HG02973 (cell line): ENCODE measurements around the gene CFAP20.
"Not testable (repeated sequence)": the region's sequence is repeated elsewhere in the genome, so short reads cannot be mapped to it uniquely, and the experiment has no call there.

ENCODE experiments used
- ATAC-seq: cut with Tn5 transposase; IDR thresholded peaks from one replicate; pipeline ENCODE4 v1.9.1; 2021; ENCODE audit warnings: moderate library complexity; ENCODE audit not compliant: unreplicated experiment

Gene CFAP20

DNA sequence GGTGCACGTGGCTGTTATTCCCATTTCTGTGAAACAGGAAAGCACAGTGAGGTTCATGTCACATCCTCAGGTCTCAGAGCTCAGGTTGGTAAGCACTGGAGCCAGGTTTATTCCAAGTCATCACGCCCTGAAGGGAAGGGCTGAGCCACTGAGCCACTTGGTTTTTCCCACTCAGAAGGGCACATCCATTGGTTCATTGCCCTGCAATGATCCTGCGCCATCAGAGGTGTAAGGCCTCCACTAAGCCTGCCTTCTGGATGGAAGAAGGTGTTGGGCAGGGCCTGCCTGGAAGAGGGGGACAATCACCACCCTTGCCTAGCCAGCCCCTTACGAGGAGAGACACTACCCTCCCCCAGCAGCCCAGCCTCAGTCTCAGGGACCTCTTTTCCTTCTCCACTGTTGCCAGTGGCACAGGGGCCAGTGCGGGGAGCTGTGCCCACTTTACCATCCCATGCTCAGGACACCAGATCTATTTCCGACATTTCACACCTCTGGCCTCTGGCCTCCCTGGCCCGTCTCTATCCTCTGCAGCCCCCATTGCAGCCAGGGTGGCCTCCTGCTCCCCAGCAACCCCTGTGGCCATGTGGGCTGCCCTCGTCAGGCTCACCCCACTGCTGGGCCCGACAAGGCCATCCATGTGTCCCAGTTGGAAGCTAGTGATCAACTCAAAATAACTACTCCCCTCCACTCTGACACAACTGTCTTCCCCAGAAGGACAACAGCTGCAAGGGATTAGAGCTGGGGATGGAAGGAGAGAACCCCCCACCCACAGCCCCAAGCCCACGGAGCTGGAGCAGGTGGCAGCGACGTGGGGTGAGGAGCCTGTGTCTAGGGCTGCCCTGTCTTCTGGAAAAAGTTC lies 29.9 kb downstream of the CFAP20 start:
- ATAC-seq, result no peak

DNA sequence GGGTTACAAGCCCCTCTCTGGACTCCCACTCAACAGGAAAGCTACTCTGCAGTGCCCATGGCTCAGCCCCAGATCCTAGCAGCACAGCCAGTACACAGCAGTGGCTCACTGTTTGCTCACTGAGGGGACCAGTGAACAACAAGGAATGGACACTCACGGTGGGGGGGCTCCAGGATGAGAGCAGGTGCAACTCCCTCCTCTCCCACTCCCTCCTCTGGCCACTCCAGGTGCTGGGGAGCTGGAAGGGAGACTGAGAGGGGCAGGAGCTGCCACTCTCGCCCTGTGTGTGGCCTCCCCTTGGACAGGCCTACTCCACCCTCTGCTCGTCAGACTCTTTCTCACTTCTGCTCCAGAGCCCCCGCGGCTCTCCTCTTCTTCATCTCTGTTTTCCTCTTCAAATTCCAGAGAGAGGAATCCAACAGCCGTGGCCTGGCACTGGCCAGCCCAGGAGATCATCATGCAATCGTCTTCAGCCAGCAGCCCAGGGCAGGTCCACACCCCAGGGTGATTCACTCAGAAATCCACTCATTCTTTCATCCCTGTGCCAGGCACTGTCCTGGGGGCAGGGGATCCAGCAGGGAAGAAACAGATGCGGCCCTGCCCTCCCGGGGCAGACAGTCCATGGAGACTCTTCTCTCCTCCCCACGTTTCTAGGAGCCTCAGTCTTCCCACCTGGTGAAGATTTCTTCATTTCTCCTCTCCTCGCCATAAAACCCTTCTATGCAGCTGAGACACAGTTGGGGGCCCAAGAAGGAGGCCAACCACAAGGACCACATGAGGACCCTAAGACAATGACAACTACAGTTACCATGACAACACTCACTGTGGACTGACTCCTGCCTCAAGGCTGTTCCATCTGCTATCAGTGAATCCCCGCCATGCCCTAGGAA lies 30.7 kb downstream of the CFAP20 start:
- ATAC-seq, result no peak

DNA sequence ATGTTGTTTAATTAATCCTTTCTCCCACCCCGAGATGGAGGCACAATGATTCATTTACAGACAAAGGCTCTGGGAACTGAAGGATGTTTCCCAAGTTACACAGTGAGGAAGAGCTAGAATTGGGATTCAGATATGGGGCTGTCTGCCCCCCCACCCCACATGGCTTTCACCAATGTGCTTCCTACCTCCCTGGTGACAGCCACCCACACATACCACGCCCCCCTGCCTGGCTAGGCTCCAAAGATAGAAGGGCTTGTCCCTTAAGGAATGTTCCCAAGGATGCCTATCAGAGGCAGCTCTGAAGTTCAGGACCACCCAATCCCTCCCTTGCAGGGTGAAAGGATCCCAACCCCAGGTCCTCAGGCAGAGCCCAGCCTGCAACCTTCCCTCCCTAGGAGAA lies 32.9 kb downstream of the CFAP20 start:
- no peak for ATAC-seq

DNA sequence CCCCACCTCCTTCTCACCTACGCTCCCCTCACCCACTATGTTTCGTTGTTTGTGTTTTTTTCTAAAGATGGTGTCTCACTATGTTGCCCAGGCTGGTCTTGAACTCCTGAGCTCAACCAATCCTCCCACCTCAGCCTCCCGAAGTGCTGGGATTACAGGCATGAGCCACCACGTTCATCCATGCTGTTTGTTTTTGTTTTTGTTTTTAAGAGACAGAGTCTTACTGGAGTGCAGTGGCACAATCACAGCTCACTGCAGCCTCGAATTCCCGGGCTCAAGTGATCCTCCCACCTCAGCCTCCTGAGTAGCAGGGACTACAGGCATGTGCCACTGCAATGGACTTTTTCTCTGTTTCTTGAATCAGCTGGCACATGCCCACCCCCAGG lies 33.6 kb downstream of the CFAP20 start:
- ATAC-seq, result not testable (repeated sequence)

DNA sequence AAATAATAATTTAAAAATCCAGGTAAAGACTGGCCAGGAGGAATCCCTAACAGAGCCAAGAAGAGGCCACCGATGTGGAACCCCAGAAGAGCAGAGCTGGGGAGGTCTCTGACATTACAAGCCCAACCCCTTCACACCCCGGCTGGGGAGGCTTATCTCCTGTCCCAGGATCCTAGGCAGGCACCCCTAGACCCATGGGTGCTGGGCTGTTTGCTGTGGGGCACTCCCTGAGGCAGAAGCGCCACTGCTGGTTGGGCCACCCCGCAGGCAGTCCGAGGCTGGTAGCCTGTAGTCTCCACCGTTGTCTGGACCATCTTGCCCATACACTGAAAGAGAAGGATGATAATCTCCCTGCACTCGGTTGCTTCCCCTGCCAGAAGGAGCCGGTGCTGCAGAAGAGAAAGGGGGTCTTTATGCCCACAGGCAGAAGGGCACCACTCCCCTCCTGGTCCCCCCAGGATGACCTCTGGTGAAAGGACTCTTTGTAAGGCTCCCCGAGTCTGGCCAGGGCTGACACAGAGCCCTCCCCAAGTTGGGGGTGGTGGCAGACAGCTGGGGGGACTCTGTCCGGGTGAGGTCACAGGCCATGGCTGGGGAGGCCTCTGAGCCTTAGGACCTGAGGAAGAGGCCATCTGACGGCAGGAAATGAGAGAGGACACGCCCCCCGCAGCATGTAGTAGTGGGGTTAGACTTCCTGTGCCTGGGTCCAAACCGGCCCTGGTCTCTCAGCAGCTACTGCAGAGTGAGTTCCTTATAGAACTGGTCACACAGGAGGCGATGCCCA lies 34.2 kb downstream of the CFAP20 start:
- ATAC-seq, result no peak

DNA sequence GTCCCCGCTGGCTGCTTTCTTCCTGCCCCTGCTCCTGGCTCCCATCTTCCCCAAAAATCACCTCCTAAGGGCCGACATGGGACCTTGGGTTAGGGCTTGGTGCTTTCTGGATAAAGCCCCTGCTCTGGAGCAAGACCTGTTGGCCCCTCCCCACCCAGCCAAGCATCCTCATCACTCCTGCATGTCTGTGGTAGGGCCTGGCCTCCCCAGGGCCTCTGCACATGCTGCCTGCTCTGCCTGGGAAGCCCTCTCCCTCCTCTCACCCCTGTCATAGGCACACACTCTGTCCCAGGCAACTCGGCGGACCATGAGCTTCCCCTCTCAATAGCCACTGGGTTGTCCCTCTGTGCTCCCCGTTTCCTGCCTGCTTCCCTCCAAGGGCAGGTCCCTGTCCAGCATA lies 35.2 kb downstream of the CFAP20 start:
- ATAC-seq, result no peak

DNA sequence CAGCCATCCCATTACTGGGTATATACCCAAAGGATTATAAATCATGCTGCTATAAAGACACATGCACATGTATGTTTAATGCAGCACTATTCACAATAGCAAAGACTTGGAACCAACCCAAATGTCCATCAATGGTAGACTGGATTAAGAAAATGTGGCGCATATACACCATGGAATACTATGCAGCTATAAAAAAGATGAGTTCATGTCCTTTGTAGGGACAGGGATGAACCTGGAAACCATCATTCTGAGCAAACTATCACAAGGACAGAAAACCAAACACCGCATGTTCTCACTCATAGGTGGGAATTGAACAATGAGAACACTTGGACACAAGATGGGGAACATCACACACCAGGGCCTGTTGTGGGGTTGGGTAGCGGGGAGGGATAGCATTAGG lies 38.8 kb downstream of the CFAP20 start:
- ATAC-seq, result not testable (repeated sequence)

DNA sequence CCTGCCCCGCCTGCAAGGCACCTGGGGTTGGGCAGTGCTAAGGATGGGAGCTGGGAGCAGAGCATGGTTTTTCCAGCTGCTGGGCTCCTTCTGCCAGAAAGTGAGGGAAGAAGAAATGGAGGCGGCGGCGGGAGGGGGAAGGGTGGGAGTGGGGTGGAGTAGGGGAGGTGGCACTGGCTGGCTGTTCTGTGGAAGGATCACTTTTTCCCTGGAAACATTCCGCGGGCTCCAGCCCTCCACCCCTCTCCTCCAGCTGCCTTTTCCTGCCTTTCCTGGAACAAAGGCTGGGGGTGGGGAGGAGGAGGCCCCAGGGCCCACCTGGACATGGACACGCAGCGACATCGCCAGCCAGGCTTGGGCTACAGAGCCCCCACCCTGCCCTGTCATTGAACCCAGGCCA lies 41.1 kb downstream of the CFAP20 start:
- ATAC-seq, result no peak

DNA sequence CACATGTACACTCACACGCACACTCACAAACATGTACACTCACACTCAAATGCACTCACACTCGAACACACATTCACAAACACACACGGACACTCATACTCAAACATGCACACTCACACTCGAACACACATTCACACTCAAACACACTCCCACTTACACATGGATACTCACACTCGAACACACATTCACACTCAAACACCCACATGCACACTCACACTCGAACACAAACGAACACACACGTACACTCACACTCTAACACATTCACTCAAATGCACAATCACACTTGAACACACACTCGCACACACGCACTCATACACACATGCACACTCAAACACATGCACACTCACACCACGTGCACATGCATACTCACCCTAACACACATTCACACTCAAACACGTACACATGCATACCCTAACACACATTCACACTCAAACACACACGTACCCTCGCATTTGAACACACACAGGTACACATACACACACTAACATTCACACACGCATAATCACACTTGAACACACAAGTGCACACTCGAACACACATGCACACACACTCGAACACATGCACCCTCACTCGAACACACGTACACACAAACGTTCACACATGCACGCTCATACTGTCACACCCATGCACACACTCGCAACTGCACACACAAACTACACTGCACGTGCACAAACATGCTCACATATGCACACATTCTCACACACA lies 41.8 kb downstream of the CFAP20 start:
- no peak for ATAC-seq

DNA sequence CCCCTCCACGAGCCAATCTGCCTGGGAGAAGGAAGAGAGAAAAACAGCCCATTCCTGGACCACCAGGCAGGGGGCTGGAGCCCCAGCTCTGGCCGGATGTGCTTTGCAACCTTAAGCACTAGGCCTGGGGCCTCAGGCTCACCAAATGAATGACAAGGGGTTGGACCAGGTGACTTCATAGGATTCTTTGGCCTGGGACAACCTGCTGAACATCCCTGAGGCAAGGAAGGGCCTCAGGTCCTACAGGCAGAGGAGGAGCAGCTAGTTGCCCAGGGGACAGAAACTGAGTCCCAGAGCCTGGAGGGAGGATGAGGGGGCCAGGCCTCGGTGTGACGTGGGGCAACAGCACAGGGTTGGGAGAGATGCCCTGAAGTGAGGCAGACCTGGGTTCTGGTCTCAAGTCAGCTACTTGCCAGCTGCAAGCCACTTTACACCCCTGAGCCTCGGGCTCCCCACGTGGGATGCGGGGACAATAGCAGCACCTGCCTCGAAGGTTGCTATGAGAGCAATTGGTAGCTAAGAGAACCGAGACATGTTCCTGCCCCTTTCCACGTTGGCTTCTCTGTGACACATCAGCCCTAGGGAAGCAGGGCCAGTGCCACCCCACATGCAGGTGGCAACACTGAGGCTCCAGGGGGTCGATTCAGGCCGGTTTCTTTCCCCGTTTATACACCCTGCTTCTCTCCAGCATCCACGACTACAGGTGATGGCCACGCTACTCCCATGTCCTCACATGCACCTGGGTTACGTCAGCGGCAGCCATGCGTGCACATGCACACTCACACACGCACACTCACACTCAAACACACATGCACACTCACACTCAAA lies 42.6 kb downstream of the CFAP20 start:
- no peak for ATAC-seq

DNA sequence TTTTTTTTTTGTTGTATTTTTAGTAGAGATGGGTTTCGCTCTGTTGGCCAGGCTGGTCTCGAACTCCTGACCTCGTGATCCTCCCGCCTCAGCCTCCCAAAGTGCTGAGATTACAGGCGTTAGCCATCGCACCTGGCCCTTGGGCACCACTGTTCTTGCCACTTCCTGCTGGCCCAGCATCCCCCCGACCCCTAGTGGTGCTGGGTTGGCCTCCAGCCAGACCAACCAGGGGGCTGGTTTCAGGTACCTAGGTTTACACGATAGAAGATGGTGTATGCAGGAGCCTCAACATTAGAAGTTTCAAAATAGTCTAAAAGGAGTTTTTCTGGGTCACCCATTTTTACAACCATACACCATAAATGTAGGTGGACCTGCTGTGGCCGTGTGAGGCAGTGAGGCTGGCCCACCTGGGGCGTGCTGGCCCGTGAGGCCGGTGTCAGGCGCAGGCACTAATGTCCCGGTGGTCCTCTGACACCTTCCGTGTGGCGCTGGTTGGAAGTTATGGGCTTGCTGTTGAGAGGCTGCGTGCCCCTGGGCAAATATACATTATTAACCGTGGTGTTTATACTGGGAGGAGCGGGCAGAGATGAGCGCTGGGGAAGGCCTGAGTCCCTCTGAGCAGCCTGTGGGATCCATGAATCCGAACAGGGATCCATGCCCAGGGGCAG lies 43.5 kb downstream of the CFAP20 start:
- no peak for ATAC-seq

DNA sequence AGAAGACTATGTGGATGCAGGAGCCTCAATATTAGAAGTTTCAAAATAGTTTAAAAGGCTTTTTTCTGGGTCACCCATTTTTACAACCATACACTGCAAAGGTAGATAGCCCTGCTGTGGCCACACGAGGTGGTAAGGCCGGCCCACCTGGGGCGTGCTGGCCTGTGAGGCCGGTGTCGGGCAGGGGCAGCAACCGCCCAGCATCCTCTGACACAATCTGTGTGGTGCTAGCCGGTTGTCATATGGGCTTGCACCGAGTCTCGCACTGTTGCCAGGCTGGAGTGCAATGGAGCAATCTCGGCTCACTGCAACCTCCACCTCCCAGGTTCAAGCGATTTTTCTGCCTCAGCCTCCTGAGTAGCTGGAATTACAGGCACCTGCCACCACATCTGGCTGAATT lies 44.0 kb downstream of the CFAP20 start:
- ATAC-seq, result no peak

DNA sequence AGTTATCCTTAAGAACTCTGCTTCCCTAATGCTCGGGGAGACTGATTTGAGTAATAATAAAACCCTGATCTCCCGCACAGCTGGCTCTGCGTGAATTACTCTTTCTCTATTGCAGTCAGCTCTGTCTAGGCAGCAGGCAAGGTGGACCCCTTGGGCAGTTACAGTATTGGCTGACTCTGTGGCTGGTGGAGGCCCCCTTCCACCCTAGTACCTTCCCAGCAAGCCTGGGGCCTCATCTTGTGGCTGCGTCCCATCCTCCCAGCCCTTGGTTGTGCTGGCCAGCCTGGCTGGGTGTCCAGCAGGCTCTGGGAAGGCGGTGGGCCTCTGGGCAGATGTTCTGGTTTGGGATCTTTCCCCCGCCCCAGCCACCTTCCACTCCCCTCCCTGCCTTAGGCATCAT lies 44.5 kb downstream of the CFAP20 start:
- no peak for ATAC-seq

DNA sequence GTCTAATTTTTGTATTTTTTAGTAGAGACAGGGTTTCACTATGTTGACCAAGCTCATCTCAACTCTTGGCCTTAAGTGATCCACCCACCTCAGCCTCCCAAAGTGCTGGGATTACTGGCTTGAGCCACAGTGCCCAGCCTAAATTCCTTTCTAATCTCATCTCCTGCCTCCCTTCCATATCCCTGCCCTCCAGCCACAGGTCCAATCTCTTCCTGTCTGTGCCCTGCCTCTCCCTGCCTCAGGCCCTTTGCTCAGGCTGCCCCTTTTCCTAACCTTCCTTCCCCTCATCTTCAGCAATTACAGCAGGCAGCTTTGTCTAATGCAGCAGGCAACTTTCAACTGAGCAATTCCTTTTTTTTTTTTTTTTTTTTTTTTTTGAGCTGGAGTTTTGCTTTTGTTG lies 46.8 kb downstream of the CFAP20 start:
- ATAC-seq, result no peak

DNA sequence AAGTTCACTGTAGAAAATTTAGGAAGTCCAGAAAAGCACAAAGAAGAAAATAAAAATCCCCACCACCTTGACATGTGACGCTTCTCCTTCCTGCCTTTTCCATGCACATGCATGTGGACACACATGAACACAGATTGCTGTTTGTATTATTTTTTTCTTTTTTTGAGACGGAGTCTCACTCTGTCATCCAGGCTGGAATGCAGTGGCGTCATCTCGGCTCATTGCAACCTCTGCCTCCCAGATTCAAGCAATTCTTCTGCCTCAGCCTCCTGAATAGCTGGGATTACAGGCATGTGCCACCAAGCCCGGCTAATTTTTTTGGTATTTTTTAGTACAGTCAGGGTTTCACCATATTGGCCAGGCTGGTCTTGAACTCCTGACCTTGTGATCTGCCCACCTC lies 48.5 kb downstream of the CFAP20 start:
- ATAC-seq, result not testable (repeated sequence)

DNA sequence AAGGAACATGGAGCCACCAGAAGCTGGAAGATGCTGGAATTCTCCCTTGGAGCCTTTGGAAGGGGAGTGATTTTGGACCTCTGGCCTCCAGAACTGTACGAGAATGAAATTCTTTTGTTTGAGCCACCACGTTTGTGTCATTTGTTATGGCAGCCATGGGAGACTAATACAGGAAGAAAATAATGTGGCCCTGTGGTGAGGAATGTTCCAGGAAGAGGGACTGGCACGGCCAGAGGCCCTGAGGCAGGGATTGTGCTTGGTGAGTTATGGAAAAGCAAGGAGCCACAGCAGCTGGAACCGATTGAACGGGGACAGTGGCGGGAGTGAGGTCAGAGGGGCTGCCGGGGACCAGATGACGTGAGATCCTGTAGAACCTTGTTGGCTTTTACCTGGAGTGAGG lies 51.4 kb downstream of the CFAP20 start:
- ATAC-seq, result no peak

DNA sequence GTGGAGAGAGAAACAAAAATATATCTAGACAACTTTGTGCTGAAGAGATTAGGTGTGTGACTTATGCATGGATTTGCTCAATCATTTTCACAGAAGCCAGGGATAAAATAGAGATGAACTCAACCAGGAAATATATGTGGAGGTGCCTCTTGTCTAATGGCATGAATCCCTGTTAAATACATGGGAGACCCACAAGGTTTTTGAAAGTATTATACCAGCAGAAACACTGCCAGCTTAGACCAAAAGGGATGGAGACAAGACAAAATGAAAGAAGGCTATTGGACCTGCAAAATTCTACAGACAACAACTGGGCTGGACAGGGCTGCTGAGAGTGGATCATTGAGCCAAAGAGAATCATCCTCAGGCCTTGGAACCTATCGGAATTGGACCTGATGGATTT lies 52.7 kb downstream of the CFAP20 start:
- no peak for ATAC-seq

DNA sequence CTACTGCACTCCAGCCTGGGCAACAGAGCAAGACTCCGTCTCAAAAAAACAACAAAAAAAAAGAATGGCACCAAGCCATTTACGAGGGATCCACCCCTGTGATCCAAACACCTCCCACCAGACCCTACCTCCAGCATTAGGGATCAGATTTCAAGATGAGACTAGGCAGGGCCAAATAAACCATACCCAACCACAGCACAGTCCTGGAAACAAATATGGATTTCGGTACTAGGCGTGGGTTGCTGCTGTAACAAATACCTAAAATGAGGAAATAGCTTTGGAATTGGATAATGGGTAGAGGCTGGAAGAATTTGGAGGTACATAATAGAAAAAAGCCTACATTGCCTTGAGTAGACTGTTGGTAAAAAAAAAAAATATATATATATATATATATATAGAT lies 54.5 kb downstream of the CFAP20 start:
- no peak for ATAC-seq

DNA sequence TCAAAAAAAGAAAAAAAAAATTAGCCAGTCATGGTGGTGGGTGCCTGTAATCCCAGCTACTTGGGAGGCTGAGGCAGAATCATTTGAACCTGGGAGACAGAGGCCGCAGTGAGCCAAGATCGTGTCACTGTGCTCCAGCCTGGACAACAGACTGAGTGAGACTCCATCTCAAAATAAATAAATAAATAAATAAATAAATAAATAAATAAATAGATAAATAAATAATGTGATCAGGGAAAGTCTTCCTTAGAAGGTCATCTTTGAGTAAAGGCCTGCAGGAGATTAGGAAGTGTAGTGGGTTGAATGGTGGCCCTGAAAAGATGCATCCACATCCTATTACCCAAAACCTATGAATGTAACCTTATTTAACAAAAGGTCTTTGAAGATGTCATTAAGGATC lies 56.1 kb downstream of the CFAP20 start:
- ATAC-seq, result not testable (repeated sequence)
